B cell (primary cell): Measurements from ENCODE around the gene RILPL1.

Source experiments
- CTCF ChIP-seq: fragments of 200-600 bp; IDR thresholded peaks from one replicate; pipeline ENCODE4 v1.8.0; 2022; ENCODE audit warnings: antibody characterized with exemption, mild to moderate bottlenecking
- EZH2 ChIP-seq: IDR thresholded peaks from 2 replicates; pipeline ENCODE4 v1.6.1; 2012; ENCODE audit warnings: borderline replicate concordance, low read depth, mild to moderate bottlenecking, moderate library complexity, low read length; ENCODE audit not compliant: insufficient read depth, poor library complexity, severe bottlenecking

- TF ChIP-seq CTCF (no peak), EZH2 (no peak)
Observed at GRCh38 chr12:123478069-123478468, 55.5 kb downstream of the RILPL1 start.
